Measurements from ENCODE around the gene CCN5. TPM values are rescaled to one million over a fixed set of nuclear protein-coding genes. Genes with fewer than 3 reads are reported as not detected.
"Not testable (repeated sequence)": the region's sequence is repeated elsewhere in the genome, so short reads cannot be mapped to it uniquely, and the experiment has no call there.

CCN5 gene
- total RNA-seq, 1 donor from 2014 or later = not detected

DNA sequence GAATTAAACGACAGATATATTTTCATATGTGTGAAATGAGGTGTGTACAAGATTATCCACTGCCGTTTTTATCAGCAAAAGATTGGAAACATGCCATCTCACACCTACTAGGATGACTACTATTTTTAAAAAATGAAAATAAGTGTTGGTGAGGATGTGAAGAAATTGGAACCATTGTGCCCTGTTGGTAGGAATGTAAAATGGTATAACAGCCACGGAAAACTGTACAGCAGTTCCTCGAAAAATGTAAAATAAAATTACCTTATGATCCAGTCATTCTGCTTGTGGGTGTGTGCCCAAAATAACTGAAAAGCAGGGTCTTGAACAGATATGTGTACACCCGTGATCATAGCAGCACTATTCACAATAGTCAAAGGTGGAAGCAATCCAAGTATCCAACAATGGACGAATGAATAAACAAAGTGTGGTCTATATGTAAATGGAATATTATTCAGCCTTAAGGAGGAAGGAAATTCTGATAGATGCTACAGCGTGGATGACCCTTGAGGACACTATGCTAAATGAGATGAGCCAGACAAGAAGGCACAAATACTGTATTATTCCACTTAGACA, 27.0 kb upstream of the CCN5 start:
- Mint-ChIP-seq H3K9me3 (peaks cover 4% of the 10 kb centered on the region), H3K4me1 (ENCODE audit: low read depth) (peaks cover 17% of the 10 kb centered on the region), H3K36me3 (ENCODE audit: low read depth) (no peaks in the 10 kb centered on the region), H3K27ac (no peak overlapping the region), H3K4me3 (no peak overlapping the region), H3K27me3 (ENCODE audit: insufficient read depth) (peaks cover 1% of the 10 kb centered on the region)
- intact Hi-C loops (cut with micrococcal nuclease) = loop anchor here (10.0 kb wide), 2 partner anchors 407 to 607 kb away; no protein-coding TSS in a partner anchor
- DNase-seq (ENCODE audit: low spot score) = no peak

DNA sequence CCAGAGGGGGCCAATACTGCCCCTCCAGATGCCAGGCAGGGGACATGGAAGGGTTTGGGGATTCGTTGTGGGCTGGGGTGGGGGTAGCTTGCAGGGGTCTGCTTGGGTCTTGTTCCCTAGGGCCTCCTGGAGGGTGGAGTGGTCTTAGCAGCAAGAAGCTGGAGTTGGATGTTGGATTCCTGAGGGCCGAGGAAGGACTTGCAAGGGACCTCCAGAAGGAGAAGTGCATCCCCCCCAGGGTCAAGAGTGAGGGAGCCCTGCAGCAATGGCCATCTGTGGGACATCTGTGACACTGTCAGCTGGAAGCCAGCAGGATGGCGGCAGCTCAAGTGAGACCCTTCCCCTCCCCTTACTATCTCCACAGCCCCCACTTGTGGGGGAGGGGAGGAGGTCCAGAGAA, 25.4 kb upstream of the CCN5 start:
- intact Hi-C loops (cut with micrococcal nuclease) = loop anchor here (10.0 kb wide), 2 partner anchors 405 to 605 kb away; no protein-coding TSS in a partner anchor
- H3K36me3 Mint-ChIP-seq (ENCODE audit: low read depth) = no peaks in the 10 kb centered on the region
- H3K27me3 Mint-ChIP-seq (ENCODE audit: insufficient read depth) = peaks cover 1% of the 10 kb centered on the region

DNA sequence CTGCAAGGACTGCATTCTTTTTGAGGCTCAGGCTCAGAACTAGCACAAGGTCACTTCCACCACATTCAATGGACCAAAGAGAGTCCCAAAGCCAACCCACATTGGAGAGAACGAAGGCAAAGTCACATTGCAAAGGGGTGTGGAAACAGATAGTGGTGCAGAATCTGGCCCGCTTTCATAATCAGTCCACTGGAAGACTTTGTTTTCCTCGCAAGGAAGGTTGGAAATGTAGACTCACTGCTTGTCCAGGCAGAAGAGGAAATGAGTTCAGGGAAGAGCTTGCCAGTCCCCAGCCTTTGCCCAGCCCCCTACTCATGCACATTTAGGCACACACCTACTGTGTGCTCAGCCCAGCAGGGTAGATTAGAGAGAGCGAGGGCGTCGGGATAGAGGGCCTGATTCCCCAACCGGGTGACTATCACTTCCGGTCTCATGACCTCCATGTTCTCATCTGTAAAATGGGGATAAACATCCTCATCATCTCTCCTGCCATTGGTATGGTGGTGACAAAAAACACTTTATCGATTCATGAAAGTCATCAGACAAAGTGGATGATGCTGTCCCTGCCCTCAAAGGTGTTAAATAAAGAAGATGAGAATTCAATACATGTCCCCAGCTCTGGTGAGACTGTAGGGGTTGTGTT, 24.3 kb upstream of the CCN5 start:
- no peaks in the 10 kb centered on the region for H3K36me3 Mint-ChIP-seq (ENCODE audit: low read depth)
- H3K4me3 Mint-ChIP-seq = no peak overlapping the region
- no peaks in the 10 kb centered on the region for H3K4me1 Mint-ChIP-seq (ENCODE audit: low read depth)
- H3K9me3 Mint-ChIP-seq = peaks cover 4% of the 10 kb centered on the region
- no peak for DNase-seq (ENCODE audit: low spot score)
- H3K27ac Mint-ChIP-seq = no peak overlapping the region
- H3K27me3 Mint-ChIP-seq (ENCODE audit: insufficient read depth) = peaks cover 1% of the 10 kb centered on the region
- intact Hi-C loops (cut with micrococcal nuclease) = no loop called here

More for the DNA sequence above, 25.4 kb upstream of the CCN5 start:
- H3K9me3 Mint-ChIP-seq = peaks cover 4% of the 10 kb centered on the region
- peaks cover 7% of the 10 kb centered on the region for H3K4me1 Mint-ChIP-seq (ENCODE audit: low read depth)
- no peak overlapping the region for H3K4me3 Mint-ChIP-seq
- H3K27ac Mint-ChIP-seq = no peak overlapping the region
- DNase-seq (ENCODE audit: low spot score) = no peak

DNA sequence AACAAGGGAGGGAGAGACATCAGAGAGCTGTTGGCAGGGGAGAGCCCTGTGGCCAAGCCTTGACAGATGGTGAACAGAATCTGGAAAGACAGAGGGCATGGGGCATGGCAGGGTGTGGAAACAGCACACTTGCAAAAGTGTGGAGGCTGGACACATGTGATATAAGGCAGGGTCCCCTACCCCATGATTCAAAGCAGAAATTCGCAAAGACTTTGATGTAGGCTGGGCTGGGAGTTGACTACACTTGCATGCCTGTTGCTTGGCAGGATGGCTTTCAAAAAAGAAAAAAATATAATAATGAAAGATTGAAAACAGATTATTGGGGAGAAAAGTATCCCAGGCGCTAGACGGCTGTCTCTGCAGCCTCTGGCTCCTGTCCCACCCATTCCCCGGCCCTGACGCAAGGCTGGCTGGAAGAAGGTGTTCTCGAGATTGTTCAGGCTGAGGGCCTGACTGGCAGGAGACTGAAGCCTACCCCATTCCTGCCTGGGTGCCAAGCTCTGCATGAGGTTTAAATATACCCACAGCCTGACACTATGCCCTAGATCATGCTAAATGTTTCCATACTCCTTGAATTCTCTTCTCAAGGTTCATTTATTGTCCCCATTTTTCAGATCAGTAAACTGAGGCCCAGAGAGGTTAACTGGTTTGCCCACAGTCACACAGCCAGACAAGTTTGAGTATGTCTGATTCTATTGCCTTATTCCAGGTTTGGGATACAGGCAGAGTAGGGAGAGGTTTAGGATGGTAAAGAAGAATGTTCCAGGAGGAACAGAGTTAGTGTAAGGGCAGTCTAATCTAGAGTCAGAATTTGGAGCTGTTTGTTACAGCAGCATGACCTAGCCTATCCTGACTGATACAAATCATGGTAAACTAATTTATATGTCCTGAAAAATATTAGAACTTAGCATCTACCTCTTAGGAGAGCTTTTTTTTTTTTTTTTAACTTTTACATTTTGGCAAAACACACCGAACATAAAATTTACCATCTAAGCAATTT, 23.4 kb upstream of the CCN5 start:
- Mint-ChIP-seq H3K27me3 (ENCODE audit: insufficient read depth) (peaks cover 1% of the 10 kb centered on the region), H3K27ac (no peak overlapping the region), H3K36me3 (ENCODE audit: low read depth) (no peaks in the 10 kb centered on the region)

DNA sequence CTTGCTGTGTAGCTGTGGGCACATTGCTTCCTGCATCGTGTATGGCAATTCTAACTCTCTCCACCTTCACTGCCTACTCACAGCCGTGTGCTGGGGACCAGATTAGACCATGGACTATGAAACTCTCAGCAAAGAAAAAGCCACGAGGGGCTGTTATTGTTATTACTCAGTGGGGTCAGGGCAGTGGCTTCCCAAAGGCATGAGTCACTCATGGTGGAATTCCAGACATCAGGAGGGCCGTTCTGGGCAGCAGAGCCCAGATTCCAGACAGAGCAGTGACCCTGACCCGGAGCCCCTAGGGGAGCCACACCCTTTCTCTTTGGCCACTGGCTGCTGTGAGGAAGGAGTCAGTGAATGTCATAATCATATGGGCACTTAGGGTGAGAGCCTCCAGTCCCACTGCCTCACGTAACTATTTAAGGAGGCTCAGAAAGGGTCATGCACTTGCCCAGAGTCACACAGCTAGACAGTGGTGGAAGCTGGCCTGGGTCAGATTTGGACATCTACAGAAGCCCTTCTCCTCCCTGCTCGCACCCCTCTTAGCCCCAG, 22.2 kb upstream of the CCN5 start:
- H3K9me3 Mint-ChIP-seq = peaks cover 4% of the 10 kb centered on the region
- intact Hi-C loops (cut with micrococcal nuclease) = no loop called here
- H3K4me1 Mint-ChIP-seq (ENCODE audit: low read depth) = no peaks in the 10 kb centered on the region
- no peaks in the 10 kb centered on the region for H3K36me3 Mint-ChIP-seq (ENCODE audit: low read depth)
- DNase-seq (ENCODE audit: low spot score) = no peak
- no peak overlapping the region for H3K4me3 Mint-ChIP-seq
- H3K27ac Mint-ChIP-seq = no peak overlapping the region
- H3K27me3 Mint-ChIP-seq (ENCODE audit: insufficient read depth) = peaks cover 1% of the 10 kb centered on the region

More for the DNA sequence above, 23.4 kb upstream of the CCN5 start:
- Mint-ChIP-seq H3K4me3 (no peak overlapping the region), H3K9me3 (peaks cover 4% of the 10 kb centered on the region), H3K4me1 (ENCODE audit: low read depth) (no peaks in the 10 kb centered on the region)
- DNase-seq (ENCODE audit: low spot score) = no peak
- intact Hi-C loops (cut with micrococcal nuclease) = no loop called here

DNA sequence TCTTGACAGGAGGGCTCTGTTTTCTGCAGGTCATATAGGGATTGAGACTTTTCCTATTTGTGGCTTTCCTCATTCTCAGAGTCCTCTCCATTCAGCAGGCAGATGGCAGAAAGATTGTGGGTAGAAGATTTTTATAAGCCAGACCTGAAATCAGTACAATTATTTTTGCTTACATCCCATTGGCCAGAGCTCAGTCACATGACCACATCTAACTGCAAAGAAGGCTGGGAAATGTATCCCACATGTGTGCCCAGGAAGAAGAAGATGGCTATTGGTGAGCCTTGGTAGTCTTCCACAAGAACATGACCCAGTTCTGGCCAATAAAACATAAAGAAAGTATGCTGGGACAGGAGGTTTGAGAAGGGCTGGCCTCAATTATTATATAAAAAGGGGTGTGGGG, 21.5 kb upstream of the CCN5 start:
- Mint-ChIP-seq H3K9me3 (peaks cover 4% of the 10 kb centered on the region), H3K4me3 (no peak overlapping the region), H3K4me1 (ENCODE audit: low read depth) (no peaks in the 10 kb centered on the region), H3K27ac (no peak overlapping the region), H3K27me3 (ENCODE audit: insufficient read depth) (peaks cover 1% of the 10 kb centered on the region), H3K36me3 (ENCODE audit: low read depth) (no peaks in the 10 kb centered on the region)
- no peak for DNase-seq (ENCODE audit: low spot score)
- intact Hi-C loops (cut with micrococcal nuclease) = no loop called here

DNA sequence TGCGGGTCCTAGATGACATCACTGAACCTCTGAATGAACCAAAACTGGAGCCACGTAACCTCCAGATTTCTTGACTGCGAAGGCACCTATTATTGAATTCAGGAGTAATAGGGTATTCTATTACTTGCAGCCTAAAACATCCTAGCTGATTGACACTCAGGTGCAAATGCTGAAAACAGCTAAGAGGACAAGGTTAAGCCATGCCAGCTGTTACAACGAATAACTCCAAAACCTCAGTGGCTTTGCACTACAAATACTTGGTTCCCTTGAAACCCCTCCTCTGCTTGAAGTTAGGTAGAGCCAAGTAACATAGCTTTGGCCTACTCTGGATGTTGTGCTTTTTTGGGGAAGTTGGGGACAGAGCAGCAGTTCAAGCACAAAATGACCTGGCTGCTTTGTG, 21.0 kb upstream of the CCN5 start:
- intact Hi-C loops (cut with micrococcal nuclease) = no loop called here
- Mint-ChIP-seq H3K4me1 (ENCODE audit: low read depth) (no peaks in the 10 kb centered on the region), H3K27me3 (ENCODE audit: insufficient read depth) (peaks cover 1% of the 10 kb centered on the region), H3K36me3 (ENCODE audit: low read depth) (no peaks in the 10 kb centered on the region), H3K4me3 (no peak overlapping the region), H3K9me3 (peaks cover 4% of the 10 kb centered on the region), H3K27ac (no peak overlapping the region)
- no peak for DNase-seq (ENCODE audit: low spot score)

DNA sequence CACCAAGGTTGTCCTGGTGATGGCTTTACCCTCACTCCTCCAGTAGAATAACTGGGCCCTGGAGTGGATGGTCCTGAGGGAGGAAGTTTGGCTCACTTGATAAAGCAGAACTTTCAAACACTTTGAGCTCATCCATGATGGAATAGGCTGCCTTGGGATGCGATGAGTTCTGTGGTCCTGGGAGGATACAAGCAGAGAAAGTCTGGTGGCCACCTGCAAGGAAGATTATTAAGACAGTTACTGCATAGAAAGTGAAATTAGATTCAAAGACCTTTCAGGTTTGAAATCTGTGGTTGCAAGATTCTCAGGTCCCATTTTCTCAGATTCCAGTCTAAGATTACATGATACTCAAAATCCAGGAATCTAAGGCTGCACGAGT, 19.9 kb upstream of the CCN5 start:
- Mint-ChIP-seq H3K4me3 (no peak overlapping the region), H3K9me3 (peaks cover 4% of the 10 kb centered on the region), H3K4me1 (ENCODE audit: low read depth) (no peaks in the 10 kb centered on the region), H3K36me3 (ENCODE audit: low read depth) (no peaks in the 10 kb centered on the region), H3K27me3 (ENCODE audit: insufficient read depth) (peaks cover 1% of the 10 kb centered on the region), H3K27ac (no peak overlapping the region)
- no peak for DNase-seq (ENCODE audit: low spot score)
- intact Hi-C loops (cut with micrococcal nuclease) = no loop called here

DNA sequence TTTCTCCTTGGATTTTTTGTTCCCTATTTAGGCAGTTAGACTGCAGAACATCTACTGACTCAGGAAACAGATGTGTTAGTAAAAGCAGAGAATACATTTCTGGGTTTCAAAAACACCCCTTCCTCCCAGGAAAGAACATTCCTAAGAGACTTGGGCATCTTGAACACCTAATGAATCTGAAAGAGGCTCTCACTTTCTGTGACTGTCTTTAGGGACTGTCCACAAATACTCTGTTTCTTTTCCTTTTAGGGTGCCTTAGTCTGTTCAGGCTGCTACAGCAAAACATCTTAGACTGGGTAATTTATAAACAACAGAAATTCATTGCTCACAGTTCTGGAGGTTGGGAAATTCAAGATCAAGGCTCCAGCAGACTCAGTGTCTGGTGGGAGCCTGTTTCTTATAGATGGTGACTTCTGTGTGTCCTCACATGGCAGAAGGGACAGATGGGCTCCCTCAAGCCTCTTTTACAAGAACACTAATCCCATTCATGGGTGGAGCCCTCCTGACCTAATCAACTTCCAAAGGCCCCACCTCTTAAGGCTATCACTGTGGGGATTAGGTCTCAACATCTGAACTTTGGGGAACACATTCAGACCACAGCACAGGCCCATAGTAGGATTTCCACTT, 19.4 kb upstream of the CCN5 start:
- Mint-ChIP-seq H3K4me3 (no peak overlapping the region), H3K27ac (no peak overlapping the region), H3K36me3 (ENCODE audit: low read depth) (no peaks in the 10 kb centered on the region), H3K4me1 (ENCODE audit: low read depth) (no peaks in the 10 kb centered on the region), H3K27me3 (ENCODE audit: insufficient read depth) (peaks cover 1% of the 10 kb centered on the region), H3K9me3 (peaks cover 4% of the 10 kb centered on the region)
- intact Hi-C loops (cut with micrococcal nuclease) = no loop called here
- no peak for DNase-seq (ENCODE audit: low spot score)

DNA sequence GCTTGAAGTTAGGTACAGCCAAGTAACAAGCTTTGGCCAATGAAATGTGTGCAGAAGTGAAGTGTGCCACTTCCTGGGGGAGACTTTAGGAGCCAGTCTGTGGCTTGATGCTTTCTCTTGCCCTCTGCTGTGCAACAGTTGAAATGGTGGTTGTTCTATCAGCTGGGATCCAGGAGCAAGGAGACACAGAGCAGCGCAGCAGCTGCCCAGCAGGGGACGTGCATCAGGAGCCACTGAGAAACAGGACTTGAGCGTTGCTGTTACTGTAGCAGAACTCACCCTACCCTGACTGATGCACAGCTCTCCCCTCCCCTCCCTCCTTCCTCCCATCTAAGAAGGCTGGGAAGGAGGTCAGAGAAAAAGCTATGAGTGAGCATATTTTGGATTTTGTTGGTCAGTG, 18.9 kb upstream of the CCN5 start:
- Mint-ChIP-seq H3K9me3 (peaks cover 4% of the 10 kb centered on the region), H3K4me1 (ENCODE audit: low read depth) (no peaks in the 10 kb centered on the region), H3K27ac (no peak overlapping the region), H3K36me3 (ENCODE audit: low read depth) (no peaks in the 10 kb centered on the region), H3K4me3 (no peak overlapping the region), H3K27me3 (ENCODE audit: insufficient read depth) (peaks cover 1% of the 10 kb centered on the region)
- intact Hi-C loops (cut with micrococcal nuclease) = no loop called here
- DNase-seq (ENCODE audit: low spot score) = no peak

DNA sequence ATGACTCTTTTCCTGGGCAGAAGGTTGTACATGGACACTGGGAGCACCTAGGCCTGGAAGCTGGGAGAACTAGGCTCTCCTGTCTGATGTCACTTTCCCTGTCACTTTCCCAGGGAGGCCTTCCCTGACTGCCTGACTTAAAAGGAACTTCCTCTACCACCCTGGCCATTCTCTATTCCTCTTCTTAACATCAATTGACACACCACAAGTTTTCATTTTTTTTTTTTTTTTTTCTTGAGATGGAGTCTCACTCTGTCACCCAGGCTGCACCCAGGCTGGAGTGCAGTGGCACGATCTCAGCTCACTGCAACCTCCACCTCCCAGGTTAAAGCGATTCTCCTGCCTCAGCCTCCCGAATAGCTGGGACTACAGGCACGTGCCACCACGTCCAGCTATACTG, 18.1 kb upstream of the CCN5 start:
- H3K4me3 Mint-ChIP-seq; DNase-seq (ENCODE audit: low spot score); intact Hi-C loops (cut with micrococcal nuclease); H3K27ac Mint-ChIP-seq; H3K9me3 Mint-ChIP-seq; H3K36me3 Mint-ChIP-seq (ENCODE audit: low read depth); H3K4me1 Mint-ChIP-seq (ENCODE audit: low read depth); H3K27me3 Mint-ChIP-seq (ENCODE audit: insufficient read depth): not testable (repeated sequence)

DNA sequence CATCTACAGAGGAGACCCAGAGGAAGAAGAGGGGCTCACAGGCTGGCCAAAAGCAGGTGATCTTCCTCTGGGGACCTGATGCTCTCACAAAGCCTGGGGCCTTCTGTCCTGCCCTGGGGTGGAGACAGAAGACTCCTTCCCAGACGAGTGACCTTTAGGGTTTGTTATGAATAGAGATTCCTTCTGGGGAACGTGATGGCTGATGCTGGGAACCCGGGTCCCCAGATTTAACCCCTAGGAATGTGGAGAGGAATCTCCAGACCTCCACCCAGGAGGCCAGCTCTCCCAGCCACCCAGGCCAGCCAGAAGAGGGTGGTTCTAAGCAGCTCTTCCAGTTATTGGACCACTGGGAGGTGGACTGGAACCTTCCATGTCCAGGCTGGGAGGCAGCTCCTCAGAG, 16.8 kb upstream of the CCN5 start:
- Mint-ChIP-seq H3K4me3 (no peak overlapping the region), H3K27me3 (ENCODE audit: insufficient read depth) (no peaks in the 10 kb centered on the region), H3K4me1 (ENCODE audit: low read depth) (no peaks in the 10 kb centered on the region), H3K9me3 (no peaks in the 10 kb centered on the region), H3K27ac (no peak overlapping the region), H3K36me3 (ENCODE audit: low read depth) (no peaks in the 10 kb centered on the region)
- intact Hi-C loops (cut with micrococcal nuclease) = no loop called here
- DNase-seq (ENCODE audit: low spot score) = no peak
